GM12874 (cell line): ENCODE data around the gene SERGEF.

Experiments used
- CTCF ChIP-seq: IDR thresholded peaks from 2 replicates; pipeline ENCODE4 v1.5.1; 2011; ENCODE audit warnings: low read depth, mild to moderate bottlenecking, control low read depth, low read length, moderate library complexity; ENCODE audit not compliant: insufficient read depth

Gene SERGEF

GRCh38 chr11:18012906-18013781, at the start of gene SERGEF:
SERGEF (minus strand) TSS chr11:18013047; CDS start chr11:18013010, 37 bp downstream.
- TF ChIP-seq CTCF: no peak

DNA sequence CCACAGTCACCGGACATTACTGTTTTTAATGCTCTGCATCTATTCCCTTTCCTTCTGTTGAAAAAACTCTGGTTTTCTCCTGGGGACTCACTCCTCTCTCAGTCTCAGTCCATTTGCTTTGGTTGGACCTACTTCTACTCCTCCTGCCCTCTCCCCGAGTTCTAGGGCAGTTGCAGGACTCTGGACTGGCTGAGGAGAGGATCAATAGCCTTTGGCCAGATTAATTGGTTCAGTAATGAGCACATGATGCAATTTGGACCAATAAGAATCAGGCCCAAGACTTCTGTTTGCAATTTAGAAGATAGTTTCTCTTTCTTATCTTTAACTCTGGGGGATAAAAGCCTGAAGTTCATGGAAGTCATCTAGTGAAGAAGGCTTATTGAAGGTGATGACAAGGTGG, 48.5 kb upstream of the SERGEF start:
- TF ChIP-seq CTCF: no peak

GRCh38 chr11:18056561-18057181, 43.8 kb upstream of the SERGEF start:
- TF ChIP-seq CTCF: no peak

DNA sequence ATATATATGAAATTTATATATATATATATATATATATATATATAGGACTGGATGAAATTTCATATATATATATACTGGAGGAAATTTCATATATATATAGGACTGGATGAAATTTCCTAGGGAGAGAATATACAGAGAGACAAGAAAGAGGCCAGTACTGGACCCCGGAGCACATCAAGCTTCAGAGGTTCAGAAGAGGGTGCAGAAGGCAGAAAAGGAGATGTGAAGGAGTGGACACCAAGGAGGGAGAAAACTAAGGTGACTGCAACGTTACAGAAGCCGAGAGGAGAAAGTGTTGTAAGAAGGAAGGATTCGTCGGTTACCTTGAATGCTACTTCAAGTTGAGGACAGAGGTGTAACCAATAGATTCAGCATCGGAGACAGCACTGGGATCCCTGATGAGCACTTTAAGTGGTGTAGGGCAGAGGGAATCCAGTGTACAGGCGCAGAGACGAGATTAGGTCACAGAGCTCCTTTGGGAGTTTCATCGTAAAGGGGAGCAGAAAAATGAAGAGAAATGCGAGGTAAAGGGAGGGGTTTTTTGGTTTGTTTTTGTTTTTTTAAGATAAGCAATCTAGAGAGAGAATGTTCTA, 41.8 kb upstream of the SERGEF start:
- no peak for TF ChIP-seq CTCF

GRCh38 chr11:18050848-18051247, 38.0 kb upstream of the SERGEF start:
- TF ChIP-seq CTCF: no peak

DNA sequence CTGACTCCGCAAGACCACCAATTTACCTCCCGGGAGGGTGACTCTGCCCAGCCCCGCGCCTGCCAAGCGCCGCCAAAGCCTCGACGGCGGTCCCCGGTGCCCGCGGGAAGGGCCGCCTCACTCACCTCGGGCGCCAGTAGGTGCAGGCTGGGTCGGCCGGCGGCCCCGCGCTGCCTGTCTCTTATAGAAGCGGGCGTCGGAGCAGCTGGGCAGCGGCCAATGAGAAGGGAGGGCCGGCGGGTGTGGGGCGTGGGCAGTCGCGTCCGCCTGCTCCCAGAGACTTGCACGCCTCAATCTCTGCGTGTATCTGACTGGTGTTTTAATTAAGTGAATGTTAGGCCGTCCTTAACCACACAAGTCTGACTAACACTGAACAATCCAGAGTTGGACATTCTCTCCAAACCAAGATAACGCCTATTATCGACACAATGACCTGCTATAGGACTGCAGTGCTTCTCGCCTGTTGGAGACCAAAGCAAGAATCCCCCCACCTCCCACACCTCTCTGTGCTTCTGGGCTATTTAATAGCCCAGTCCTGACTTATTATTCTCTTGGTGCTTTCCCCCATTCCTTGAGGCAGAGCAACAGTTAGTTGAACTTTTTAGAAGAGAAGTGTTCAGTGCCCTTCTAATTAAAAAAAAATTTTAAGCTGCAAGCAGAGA, 33.4 kb upstream of the SERGEF start, which contains the start of gene TPH1:
TPH1 (minus strand) TSS at position 154 of the 662 bp plus-strand sequence. CDS start 5,507 bp downstream, outside the sequence.
- no peak for TF ChIP-seq CTCF

GRCh38 chr11:18036456-18036855, 23.6 kb upstream of the SERGEF start:
- TF ChIP-seq CTCF: no peak
